ENCODE measurements around the gene REEP3.

DNA sequence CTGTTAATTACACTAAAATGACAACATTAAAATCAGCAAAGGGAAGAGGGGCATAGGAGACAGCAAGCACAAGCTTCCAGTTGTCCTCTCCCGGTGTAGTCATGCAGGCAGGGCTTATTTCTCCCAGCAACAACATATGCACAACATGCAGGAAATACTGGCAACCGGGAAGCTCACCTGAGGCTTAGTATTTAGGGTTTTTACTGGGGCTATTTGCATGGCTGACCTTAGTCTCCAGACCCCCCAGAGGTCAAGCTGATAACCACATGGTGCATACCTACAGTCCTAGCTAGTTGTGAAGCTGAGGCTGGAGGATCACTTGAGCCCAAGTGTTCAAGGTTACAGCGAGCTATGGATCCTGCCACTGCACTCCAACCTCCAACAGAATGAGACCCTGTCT lies 42.6 kb upstream of the REEP3 start:
- TF ChIP-seq, protein P1, sequence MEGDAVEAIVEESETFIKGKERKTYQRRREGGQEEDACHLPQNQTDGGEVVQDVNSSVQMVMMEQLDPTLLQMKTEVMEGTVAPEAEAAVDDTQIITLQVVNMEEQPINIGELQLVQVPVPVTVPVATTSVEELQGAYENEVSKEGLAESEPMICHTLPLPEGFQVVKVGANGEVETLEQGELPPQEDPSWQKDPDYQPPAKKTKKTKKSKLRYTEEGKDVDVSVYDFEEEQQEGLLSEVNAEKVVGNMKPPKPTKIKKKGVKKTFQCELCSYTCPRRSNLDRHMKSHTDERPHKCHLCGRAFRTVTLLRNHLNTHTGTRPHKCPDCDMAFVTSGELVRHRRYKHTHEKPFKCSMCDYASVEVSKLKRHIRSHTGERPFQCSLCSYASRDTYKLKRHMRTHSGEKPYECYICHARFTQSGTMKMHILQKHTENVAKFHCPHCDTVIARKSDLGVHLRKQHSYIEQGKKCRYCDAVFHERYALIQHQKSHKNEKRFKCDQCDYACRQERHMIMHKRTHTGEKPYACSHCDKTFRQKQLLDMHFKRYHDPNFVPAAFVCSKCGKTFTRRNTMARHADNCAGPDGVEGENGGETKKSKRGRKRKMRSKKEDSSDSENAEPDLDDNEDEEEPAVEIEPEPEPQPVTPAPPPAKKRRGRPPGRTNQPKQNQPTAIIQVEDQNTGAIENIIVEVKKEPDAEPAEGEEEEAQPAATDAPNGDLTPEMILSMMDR (tag by site-specific recombination; IDR thresholded peaks at IDR 0.05): no peak
- TF ChIP-seq GLI4 (tag by site-specific recombination; IDR thresholded peaks at IDR 0.05): no peak
- no peak for TF ChIP-seq SETDB1 (IDR thresholded peaks at IDR 0.05; ENCODE audit: insufficient read length, low read length)
- no peak for TF ChIP-seq KLF16 (tag by site-specific recombination; IDR thresholded peaks at IDR 0.05)
- no peak for TF ChIP-seq SCRT1 (tag by site-specific recombination; IDR thresholded peaks at IDR 0.05; ENCODE audit: borderline replicate concordance)
- TF ChIP-seq KLF1 (tag by site-specific recombination; IDR thresholded peaks at IDR 0.05): no peak
- no peak for TF ChIP-seq ZFP3 (tag by site-specific recombination; IDR thresholded peaks at IDR 0.05; ENCODE audit: low read depth)
- TF ChIP-seq, protein P2, sequence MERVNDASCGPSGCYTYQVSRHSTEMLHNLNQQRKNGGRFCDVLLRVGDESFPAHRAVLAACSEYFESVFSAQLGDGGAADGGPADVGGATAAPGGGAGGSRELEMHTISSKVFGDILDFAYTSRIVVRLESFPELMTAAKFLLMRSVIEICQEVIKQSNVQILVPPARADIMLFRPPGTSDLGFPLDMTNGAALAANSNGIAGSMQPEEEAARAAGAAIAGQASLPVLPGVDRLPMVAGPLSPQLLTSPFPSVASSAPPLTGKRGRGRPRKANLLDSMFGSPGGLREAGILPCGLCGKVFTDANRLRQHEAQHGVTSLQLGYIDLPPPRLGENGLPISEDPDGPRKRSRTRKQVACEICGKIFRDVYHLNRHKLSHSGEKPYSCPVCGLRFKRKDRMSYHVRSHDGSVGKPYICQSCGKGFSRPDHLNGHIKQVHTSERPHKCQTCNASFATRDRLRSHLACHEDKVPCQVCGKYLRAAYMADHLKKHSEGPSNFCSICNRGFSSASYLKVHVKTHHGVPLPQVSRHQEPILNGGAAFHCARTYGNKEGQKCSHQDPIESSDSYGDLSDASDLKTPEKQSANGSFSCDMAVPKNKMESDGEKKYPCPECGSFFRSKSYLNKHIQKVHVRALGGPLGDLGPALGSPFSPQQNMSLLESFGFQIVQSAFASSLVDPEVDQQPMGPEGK (tag by site-specific recombination; IDR thresholded peaks at IDR 0.05): no peak
- TF ChIP-seq ZNF596 (tag by site-specific recombination; IDR thresholded peaks at IDR 0.05): no peak
